ENCODE data around the gene MACC1. TPM values are rescaled to one million over a fixed set of nuclear protein-coding genes. Genes with fewer than 3 reads are reported as not detected.

Gene MACC1
- total and polyA plus RNA-seq, 2 experiments from 2014 or later, result 3.4 to 13.4 TPM

- Mint-ChIP-seq H3K4me3 (no peak overlapping the region), H3K27ac (no peak overlapping the region), H3K27me3 (ENCODE audit: insufficient read depth, low read depth, poor library complexity) (no peaks in the 10 kb centered on the region), H3K9me3 (no peaks in the 10 kb centered on the region), H3K4me1 (peaks cover 10% of the 10 kb centered on the region; the same call in 2 of the 3 replicates), H3K36me3 (ENCODE audit: low read depth) (peaks cover 6% of the 10 kb centered on the region; the same call in 2 of the 3 replicates)
- H3K4me3 ChIP-seq, result no peak overlapping the region
- no peaks in the 10 kb centered on the region for H3K79me2 ChIP-seq (replicated peaks; ENCODE audit: insufficient read depth)
- H3K27me3 ChIP-seq (ENCODE audit: insufficient read depth), result no peaks in the 10 kb centered on the region
- peaks cover 11% of the 10 kb centered on the region for H3K4me1 ChIP-seq (ENCODE audit: insufficient read depth)
- TF ChIP-seq NANOG (IDR thresholded peaks at IDR 0.05; ENCODE audit: borderline replicate concordance) (no peak), REST (IDR thresholded peaks at IDR 0.05; ENCODE audit: unreplicated experiment) (no peak), JUNB (IDR thresholded peaks at IDR 0.05; ENCODE audit: unreplicated experiment) (no peak), ZNF114 (CRISPR knock-in tag; IDR thresholded peaks at IDR 0.05) (no peak), ZNF462 (CRISPR knock-in tag; IDR thresholded peaks at IDR 0.05) (no peak), EZH2 (IDR thresholded peaks at IDR 0.05; ENCODE audit: low read depth, unreplicated experiment) (no peak), CTCF (conservative IDR thresholded peaks at IDR 0.05; ENCODE audit: low read depth in 2 of 2) (no peak), EZH2phosphoT487 (IDR thresholded peaks at IDR 0.05; ENCODE audit: unreplicated experiment) (no peak), ZNF331 (CRISPR knock-in tag; IDR thresholded peaks at IDR 0.05; ENCODE audit: low read depth) (no peak), POLR2AphosphoS5 (IDR thresholded peaks at IDR 0.05; ENCODE audit: low read depth) (no peak), STAT1 (IDR thresholded peaks at IDR 0.05; ENCODE audit: unreplicated experiment) (no peak), ETS1 (IDR thresholded peaks at IDR 0.05) (no peak), CREB1 (CRISPR knock-in tag; IDR thresholded peaks at IDR 0.05; ENCODE audit: low read depth) (no peak)
- peaks cover under 1% of the 10 kb centered on the region; the same call in 1 of the 2 replicates for H3K9me2 ChIP-seq (ENCODE audit: insufficient read depth)
- DNase-seq (ENCODE audit: low spot score) (no peak), ATAC-seq (no peak)
- H2AFZ ChIP-seq, result no peak overlapping the region
- no peaks in the 10 kb centered on the region for H3K36me3 ChIP-seq (ENCODE audit: insufficient read depth)
- H3F3A ChIP-seq (replicated peaks; ENCODE audit: low read depth), result no peaks in the 10 kb centered on the region
- no peak overlapping the region for H3K27ac ChIP-seq (ENCODE audit: low read depth)
- no peaks in the 10 kb centered on the region for H4K20me1 ChIP-seq (replicated peaks; ENCODE audit: insufficient read depth)
- no peak overlapping the region for H3K4me2 ChIP-seq
Measured at GRCh38 chr7:20164425-20165145, 52.6 kb downstream of the MACC1 start.

Measured in GM23338 (cell line).